ENCODE data around the gene DDX24.
"Not testable (repeated sequence)": the region's sequence is repeated elsewhere in the genome, so short reads cannot be mapped to it uniquely, and the experiment has no call there.

Gene DDX24

DNA sequence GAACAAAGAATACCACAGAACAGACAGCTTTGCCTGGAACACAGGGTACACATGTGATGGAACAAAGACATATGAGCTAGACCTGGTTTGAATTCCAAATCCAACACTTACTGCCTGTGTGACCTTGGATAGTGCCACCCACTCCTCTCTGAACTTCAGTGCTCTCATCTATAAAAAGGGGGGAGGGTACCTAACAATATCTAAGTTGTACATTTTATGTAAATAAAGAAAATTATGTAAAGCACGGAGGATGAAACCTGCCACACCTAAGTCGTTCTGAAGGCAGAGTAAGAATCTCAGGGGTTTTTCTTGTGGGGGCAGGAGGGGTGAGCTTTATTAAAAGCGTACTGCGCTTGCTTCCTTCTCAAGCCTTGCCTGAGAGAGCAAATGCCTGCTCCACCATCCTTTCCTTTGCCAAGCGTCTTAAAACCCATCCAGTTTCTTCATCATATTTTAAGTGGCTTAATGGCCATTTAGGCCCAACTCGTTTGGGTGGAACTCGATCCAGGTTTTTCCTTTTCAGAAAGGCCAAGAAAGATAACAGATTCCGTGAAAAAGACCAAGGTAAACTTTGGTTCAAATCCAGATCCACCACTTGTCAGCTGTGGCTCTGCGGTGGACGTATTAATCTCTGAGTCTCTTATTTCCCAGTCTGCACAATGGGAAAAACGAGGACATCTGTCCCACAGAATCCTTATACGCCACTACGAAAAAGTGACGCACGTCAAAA lies 946 bp downstream of the DDX24 start:
- DNase-seq = no peak

DNA sequence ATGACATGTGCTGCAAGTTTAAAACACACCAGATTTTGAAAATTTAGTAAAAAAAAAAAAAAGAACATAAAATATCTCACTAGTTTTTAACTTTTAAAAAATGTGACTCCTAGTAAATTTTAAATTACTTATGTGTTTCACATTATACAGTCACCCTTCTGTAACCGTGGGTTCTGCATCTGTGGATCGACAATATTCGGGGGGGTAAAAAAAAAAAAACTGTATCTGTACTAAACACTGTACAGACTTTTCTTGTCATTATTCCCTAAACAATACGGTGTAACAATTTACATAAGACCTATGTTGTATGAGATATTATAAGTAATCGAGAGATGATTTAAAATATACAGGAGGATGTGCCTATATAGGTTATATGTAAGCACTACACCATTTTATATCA lies 3.2 kb downstream of the DDX24 start:
- no peak for DNase-seq

DNA sequence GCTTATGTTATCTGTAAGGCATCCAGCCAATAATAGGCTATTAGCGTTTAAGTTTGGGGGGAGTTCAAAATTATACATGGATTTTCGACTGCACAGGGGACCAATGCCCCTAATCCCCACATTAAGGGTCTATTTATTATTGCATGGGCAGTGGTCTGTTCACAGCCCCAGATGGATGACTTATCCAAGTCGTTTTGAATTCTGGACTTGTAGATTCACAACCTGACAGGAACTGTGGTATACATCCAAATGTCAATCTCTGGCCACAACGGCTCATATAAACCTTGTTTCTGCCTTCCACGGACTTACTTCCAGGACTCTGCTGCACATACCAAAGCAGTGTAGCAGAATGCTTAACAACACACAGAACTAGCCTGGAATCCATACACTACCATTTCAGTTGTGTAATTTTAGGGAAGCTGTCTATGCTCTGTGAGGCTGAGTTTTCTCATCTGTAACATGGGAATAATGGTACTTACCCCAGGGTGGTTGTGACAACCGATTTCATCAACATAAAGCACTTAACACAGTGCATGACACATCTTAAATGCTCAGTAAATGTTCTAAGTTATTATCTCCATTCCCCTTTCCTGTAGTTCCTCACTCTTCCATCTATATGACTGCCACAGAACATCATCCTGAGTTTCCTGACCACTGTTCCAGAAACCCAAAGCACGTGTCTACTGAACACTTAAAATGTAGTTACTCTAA lies 3.7 kb downstream of the DDX24 start:
- DNase-seq = no peak

- DNase-seq = no peak
These were observed 6.0 kb downstream of the DDX24 start for GRCh38 chr14:94075008-94075407.

GRCh38 chr14:94074534-94074933 lies 6.5 kb downstream of the DDX24 start:
- DNase-seq = no peak

- DNase-seq = not testable (repeated sequence)
These were observed 8.9 kb downstream of the DDX24 start for GRCh38 chr14:94072076-94072475.

- peak; percentile 45 for DNase-seq
These were observed 14.8 kb downstream of the DDX24 start for GRCh38 chr14:94066089-94066676.

GRCh38 chr14:94062344-94062940 lies 18.6 kb downstream of the DDX24 start:
- DNase-seq = no peak

DNA sequence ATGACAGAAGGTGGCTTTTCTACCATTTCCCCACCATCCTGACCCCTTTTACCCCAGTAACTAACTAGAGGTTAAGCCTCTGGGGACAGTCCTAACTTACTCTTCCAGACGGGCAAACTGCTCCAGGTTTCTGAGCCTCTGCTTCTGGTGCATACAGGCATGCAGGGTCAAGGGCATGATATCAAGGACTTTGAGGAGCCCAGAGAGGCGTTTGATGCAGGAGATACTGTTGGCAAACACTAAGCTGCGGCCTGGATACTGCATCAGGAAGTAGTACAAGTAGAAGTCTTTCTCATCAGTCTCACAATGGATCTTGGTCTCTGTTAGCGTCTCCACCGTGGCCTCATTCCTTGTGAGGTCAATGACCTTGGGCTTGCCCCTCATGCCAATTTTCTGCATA lies 21.0 kb downstream of the DDX24 start:
- no peak for DNase-seq

- DNase-seq = no peak
These were observed 22.3 kb downstream of the DDX24 start for GRCh38 chr14:94058674-94059138.

DNA sequence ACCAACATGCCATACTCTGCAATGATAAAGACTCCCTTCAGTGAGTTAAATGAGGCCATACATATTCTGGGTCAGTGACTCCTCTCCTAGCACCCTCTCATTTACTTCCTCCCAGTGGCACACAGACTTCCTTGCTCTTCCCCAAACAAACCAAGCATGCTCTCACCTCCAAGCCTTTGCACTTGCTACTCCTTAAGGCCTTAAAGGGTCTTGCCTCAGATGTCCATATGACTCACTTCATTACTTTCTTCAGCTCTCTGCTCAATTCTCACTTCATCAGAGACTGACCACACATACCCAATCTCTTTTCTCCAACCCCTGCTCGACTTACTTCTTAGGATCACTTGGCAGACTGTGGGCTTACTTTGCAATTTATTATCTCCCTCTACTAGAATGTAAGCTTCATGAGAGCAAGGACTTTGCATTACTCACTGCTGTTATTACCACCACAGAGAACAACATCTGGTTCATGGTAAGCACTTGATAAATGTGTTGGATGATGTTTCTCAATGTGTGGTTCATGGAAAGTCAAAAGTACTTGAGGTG lies 22.8 kb downstream of the DDX24 start:
- no peak for DNase-seq

GRCh38 chr14:94056579-94057308 lies 24.3 kb downstream of the DDX24 start:
- DNase-seq = no peak

- DNase-seq = no peak
These were observed 26.1 kb downstream of the DDX24 start for GRCh38 chr14:94054936-94055335.

- DNase-seq = no peak
These were observed 26.6 kb downstream of the DDX24 start for GRCh38 chr14:94054401-94054800.

DNA sequence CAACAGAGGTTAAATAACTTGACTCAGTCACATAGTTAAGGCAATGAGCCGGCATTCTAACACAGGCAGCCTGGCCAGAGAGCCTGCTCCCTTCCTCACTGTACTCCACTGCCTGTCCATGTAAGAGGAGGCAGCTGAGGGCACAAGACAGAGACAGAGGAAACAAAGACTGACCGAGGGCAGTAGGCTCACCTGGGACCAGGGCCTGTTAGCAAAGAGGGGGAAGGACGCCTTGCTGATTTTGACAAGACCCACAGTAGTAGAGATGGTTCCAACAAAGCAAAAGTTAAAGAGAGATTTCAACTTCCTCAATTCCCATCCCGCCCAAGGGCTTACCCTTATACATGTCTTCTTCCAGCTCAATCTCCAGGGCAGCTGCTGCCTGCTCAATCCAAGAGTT lies 28.3 kb downstream of the DDX24 start:
- DNase-seq = no peak

- DNase-seq = no peak
These were observed 28.8 kb downstream of the DDX24 start for GRCh38 chr14:94052199-94052598.

DNA sequence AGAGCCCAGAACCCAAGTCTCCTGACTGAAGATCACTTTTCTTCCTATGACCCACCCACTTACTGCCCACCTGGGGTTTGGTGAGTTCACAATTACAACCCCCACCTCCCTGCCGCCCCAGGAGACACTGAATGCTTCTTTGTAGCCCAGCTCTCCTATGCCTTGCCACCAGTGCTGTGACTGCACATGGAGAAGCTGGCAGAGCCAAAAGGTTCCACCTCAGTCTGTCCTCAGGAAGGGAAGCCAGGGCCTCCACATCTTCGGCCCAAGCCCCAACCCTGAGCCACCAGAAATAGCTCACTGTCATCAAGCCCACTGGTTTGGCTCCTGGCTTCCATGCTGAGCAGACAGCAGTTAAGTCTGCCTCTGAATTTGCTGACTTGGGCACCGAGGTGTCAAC lies 29.2 kb downstream of the DDX24 start:
- DNase-seq = no peak

GRCh38 chr14:94051115-94051514 lies 29.9 kb downstream of the DDX24 start:
- no peak for DNase-seq

DNA sequence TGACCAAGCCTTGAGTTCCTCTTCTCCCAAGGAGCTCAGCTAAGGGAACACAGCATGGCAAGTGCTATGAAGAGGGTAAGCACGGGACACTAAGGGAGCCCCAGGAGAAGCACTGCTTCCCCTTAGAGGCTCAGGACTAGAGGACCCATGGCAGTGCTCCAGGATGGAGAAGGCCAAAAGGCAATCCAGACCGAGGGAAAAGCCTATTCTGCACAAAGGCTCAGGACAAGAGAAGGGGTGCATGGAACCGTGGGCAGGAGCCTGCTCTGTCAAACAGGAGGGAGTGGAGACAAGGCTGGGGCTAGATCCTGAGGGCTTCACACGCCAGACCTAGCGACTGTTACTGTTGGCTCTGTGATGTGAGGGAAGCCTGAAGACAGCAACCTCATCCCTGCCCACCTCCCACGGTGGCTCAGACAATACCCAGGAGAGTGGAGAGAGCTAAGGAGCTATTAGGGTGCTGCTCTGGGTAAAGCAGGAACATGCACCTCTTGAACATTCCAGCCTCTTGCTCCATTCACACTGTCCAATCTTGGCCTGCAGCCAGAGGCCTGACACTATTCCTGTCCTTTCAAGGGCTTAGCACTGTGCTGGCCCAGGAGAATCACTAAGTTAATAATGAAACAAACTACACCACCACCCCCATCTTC lies 30.6 kb downstream of the DDX24 start:
- DNase-seq = no peak

GRCh38 chr14:94049625-94050023 lies 31.4 kb downstream of the DDX24 start:
- no peak for DNase-seq

DNA sequence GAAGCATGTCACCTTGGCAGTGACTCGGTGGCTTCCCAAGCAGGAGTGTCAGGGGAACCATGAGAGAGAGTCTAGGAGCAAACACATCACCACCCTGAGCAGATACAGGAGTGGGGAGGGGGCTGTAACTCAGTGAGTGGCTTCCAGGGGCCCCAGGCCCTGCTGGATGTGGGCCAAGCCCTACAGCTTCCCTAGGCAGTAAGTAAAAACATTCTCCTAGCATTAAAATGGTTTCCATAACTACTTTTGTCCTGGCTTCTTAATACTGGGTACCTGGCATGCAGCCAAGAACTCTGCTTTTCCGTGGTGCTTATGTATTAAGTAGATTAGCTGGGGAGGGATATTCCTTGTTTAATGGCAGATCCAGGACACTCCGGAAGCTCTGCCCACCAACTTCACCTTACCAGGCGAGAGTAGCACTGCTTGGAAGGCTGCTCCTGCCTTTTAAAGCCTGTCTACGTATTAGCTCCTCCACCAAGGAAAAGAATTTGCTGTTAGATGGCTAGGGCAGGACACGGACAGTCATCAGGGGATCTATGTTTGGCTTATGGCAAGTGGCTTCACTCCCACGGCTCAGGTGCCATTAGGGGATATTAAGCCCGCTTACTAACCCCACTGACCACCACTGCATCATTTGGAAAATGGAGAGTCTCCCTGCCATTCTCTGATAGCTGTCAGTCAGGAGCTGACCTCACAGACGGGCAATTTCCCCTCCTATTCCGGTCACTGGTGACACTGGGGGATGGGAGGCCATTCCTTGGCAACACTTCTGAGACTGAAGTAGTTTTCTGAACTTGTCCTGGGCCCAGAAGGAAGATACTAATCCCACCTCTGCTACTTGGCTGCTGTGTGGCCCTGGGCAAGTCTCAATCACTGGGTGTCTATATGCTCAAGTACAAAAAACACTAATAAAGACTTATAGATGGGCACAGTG lies 32.0 kb downstream of the DDX24 start:
- peak; percentile 100 for DNase-seq

Measured in COR-L47 (cell line).